Upper lobe of left lung (tissue), 4 donors: ENCODE results near the gene FEM1A.

Experiments used
- POLR2A ChIP-seq, 4 donors: fragments of 450-650 bp; IDR thresholded peaks; one replicate each; pipeline ENCODE4 v1.5.1; 2016 to 2017; ENCODE audit warnings: antibody characterized with exemption in 4 of 4, mild to moderate bottlenecking in 2 of 4
- POLR2AphosphoS5 ChIP-seq, 2 donors: sonication (generic); formaldehyde crosslinking; IDR thresholded peaks; one replicate each; pipeline ENCODE4 v1.5.1; 2017; ENCODE audit warnings: antibody characterized with exemption in 2 of 2
- TF ChIP-seq, protein P1 (sequence below), 6 experiments: fragments of 450-650 bp in 4 of 6; fragments of 200-600 bp in 2 of 6; sonication (generic) in 2 of 6; IDR thresholded peaks; one replicate each; pipeline ENCODE4 v1.5.1; 2016 to 2019; ENCODE audit warnings: antibody characterized with exemption in 6 of 6

DNA sequence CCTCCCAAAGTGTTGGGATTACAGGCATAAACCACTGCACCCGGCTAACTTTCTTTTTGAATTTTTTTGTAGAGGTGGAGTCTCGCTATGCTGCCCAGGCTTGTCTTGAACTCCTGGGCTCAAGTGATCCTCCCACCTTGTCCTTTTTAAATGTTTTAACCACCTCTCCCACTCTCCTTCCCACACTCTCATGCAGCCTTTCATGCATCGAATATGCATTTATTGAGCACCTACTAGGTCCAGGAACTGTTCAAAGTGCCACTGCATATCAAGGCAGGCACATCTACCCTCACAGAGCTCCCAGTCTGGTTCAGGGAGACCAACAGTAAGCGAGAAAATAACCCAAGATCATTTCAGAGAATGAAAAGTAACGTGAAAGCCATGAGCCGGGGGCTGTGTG, 38.8 kb downstream of the FEM1A start:
- TF ChIP-seq, protein P1, sequence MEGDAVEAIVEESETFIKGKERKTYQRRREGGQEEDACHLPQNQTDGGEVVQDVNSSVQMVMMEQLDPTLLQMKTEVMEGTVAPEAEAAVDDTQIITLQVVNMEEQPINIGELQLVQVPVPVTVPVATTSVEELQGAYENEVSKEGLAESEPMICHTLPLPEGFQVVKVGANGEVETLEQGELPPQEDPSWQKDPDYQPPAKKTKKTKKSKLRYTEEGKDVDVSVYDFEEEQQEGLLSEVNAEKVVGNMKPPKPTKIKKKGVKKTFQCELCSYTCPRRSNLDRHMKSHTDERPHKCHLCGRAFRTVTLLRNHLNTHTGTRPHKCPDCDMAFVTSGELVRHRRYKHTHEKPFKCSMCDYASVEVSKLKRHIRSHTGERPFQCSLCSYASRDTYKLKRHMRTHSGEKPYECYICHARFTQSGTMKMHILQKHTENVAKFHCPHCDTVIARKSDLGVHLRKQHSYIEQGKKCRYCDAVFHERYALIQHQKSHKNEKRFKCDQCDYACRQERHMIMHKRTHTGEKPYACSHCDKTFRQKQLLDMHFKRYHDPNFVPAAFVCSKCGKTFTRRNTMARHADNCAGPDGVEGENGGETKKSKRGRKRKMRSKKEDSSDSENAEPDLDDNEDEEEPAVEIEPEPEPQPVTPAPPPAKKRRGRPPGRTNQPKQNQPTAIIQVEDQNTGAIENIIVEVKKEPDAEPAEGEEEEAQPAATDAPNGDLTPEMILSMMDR (IDR thresholded peaks at IDR 0.05): no peak
- TF ChIP-seq POLR2A (IDR thresholded peaks at IDR 0.05) (no peak), POLR2AphosphoS5 (IDR thresholded peaks at IDR 0.05) (no peak)
